Measurements from ENCODE around the gene RNPEP.
"Not testable (repeated sequence)": the region's sequence is repeated elsewhere in the genome, so short reads cannot be mapped to it uniquely, and the experiment has no call there.

RNPEP gene

GRCh38 chr1:201962382-201962781, 20.1 kb upstream of the RNPEP start:
- not testable (repeated sequence) for DNase-seq

GRCh38 chr1:201964261-201964660, 18.2 kb upstream of the RNPEP start:
- no peak for DNase-seq

- no peak for DNase-seq
Measured at GRCh38 chr1:201966171-201966570, 16.3 kb upstream of the RNPEP start.

GRCh38 chr1:201968202-201968925, 14.1 kb upstream of the RNPEP start:
- no peak for DNase-seq

- no peak for DNase-seq
Measured at GRCh38 chr1:201970334-201971159, 11.9 kb upstream of the RNPEP start.

GRCh38 chr1:201982082-201982622, 296 bp upstream of the RNPEP start:
- peak; percentile 47 for DNase-seq

- DNase-seq, result no peak
Measured at GRCh38 chr1:201983380-201983805, 945 bp downstream of the RNPEP start.

- no peak for DNase-seq
Measured at GRCh38 chr1:201984446-201984845, 2.0 kb downstream of the RNPEP start.

- no peak for DNase-seq
Measured at GRCh38 chr1:201985355-201985754, 2.9 kb downstream of the RNPEP start.

- no peak for DNase-seq
Measured at GRCh38 chr1:201988601-201989000, 6.2 kb downstream of the RNPEP start.

GRCh38 chr1:201989354-201990128, 7.1 kb downstream of the RNPEP start:
- no peak for DNase-seq

GRCh38 chr1:201990427-201990826, 8.0 kb downstream of the RNPEP start:
- DNase-seq, result no peak

GRCh38 chr1:201999625-202000238, 17.3 kb downstream of the RNPEP start:
- DNase-seq, result no peak

- DNase-seq, result no peak
Measured at GRCh38 chr1:202002507-202002906, 20.1 kb downstream of the RNPEP start.

- DNase-seq, result no peak
Measured at GRCh38 chr1:202004711-202005110, 22.3 kb downstream of the RNPEP start.

- no peak for DNase-seq
Measured at GRCh38 chr1:202005958-202006357, 23.5 kb downstream of the RNPEP start.

GRCh38 chr1:202007304-202007703, 24.9 kb downstream of the RNPEP start:
- DNase-seq, result no peak

- no peak for DNase-seq
Measured at GRCh38 chr1:202007805-202008489, 25.5 kb downstream of the RNPEP start.

- peak; percentile 59 for DNase-seq
Measured at GRCh38 chr1:202009326-202010179, 27.1 kb downstream of the RNPEP start.

GRCh38 chr1:202010180-202011015, 27.9 kb downstream of the RNPEP start, which contains the start of gene ELF3:
TSS of gene ELF3 (plus strand) at chr1:202010587. CDS start at chr1:202011137, 550 bp downstream.
- DNase-seq, result no peak

Data from effector CD4-positive, alpha-beta T cell (primary cell).